ENCODE results near the gene MLST8.

- TF ChIP-seq GATA2 (IDR thresholded peaks at IDR 0.05; ENCODE audit: low read depth, low read length) (no peak), GATA3 (IDR thresholded peaks at IDR 0.05; ENCODE audit: low read depth, low read length) (no peak)
These were observed 52.5 kb downstream of the MLST8 start for GRCh38 chr16:2257726-2258125.
